Lower leg skin (tissue), 4 donors: Measurements from ENCODE around the gene EBI3. TPM values are rescaled to one million over a fixed set of nuclear protein-coding genes. Genes with fewer than 3 reads are reported as not detected.
A peak's percentile ranks its signal among the peaks of the same experiment; 100 is the strongest.

Source experiments
- DNase-seq, 2 donors: peaks; one replicate each; pipeline ENCODE4 v3.0.0-alpha.2; 2019; ENCODE audit warnings: low spot score in 2 of 2
- H3K4me3 ChIP-seq: fragments of 200-600 bp; sonication (generic); 2 replicates; pipeline ENCODE4 v1.5.1; 2017; ENCODE audit warnings: mild to moderate bottlenecking, low read depth; ENCODE audit not compliant: poor library complexity, severe bottlenecking
- CTCF ChIP-seq, 3 donors: fragments of 450-650 bp; IDR thresholded peaks; one replicate each; pipeline ENCODE4 v1.5.1; 2016; ENCODE audit warnings: antibody characterized with exemption in 3 of 3, mild to moderate bottlenecking in 3 of 3, moderate library complexity in 2 of 3
- POLR2A ChIP-seq, 2 donors: fragments of 450-650 bp; IDR thresholded peaks; one replicate each; pipeline ENCODE4 v1.6.1; 2016 to 2017; ENCODE audit warnings: antibody characterized with exemption in 2 of 2, mild to moderate bottlenecking in 1 of 2, moderate library complexity in 1 of 2
- WGBS, 2 donors: methylation state at CpG; one replicate each; pipeline ENCODE4 v1.1.5; 2018; 5-methylcytosine and 5-hydroxymethylcytosine counted together
- intact Hi-C: fragments of 100-400 bp; cut with DNase I; formaldehyde crosslinking; loops from one replicate; pipeline ENCODE4 v1.15.0; 2023; ENCODE audit warnings: low total_unique reads
- total RNA-seq, 4 donors: library from RNA; depleted of rRNA; stranded (reverse); fragments of >200 nt; gene quantifications; one replicate each; pipeline ENCODE4 v1.1.0, GENCODE V29; 2016

EBI3 gene
- 1 to 10 TPM in 1 of 4 donors, not detected in 3; 2.2 TPM for total RNA-seq

- intact Hi-C loops, result no loop called here
- TF ChIP-seq POLR2A (IDR thresholded peaks at IDR 0.05), result no peak
- no peak for TF ChIP-seq CTCF (IDR thresholded peaks at IDR 0.05)
- WGBS, 2 donors, result 10 to 16% methylated on average over 12 to 19 of the region's 19 CpGs
- peak in 1 of 2 donors; percentile 86 for DNase-seq
- no peak within 1 kb of the TSS for H3K4me3 ChIP-seq
These were observed at the start of gene EBI3 for GRCh38 chr19:4229179-4229931. Gene EBI3 (plus strand): TSS chr19:4229523. CDS start chr19:4229551, 28 bp downstream.

GRCh38 chr19:4181053-4181508 is 48.2 kb upstream of the EBI3 start:
- WGBS, 2 donors, result 58% methylated on average over 2 of the region's 2 CpGs
- TF ChIP-seq POLR2A (IDR thresholded peaks at IDR 0.05) (no peak), CTCF (IDR thresholded peaks at IDR 0.05) (no peak)
- intact Hi-C loops, result no loop called here

DNA sequence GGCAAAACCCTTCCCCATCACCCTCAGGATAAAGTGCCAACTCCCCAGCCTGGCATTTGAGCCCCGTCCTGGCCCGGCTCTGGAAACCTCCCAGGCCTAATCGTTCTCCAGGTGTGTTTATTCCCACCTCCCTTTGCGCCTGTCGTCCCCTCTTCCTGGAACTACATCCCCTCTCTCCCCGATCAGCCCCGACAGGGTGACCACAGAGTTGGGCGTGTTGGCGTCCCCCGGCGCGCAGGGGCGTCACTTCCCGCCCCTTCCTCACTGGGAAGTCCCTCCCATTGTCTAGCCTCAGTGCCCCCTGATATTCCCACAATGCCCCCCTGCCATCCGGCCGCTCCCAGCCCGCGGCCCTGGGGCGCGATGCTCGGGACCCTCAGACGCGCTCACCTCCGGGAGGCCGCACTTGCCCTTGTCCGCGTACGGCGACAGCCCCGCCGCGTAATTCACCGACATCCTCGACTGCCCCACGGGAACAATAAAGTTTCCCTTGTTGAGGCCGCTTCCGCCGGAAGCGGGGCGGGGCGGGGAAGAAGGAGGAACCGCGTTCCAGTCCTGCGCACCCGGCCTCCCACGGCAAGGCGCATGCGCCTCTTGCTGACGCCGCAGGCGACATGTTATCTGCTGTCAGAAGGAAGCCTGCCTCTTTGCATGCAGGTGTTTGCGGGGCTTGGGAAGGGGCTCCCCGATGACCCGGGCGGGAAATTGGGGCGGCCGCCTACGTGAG is 47.1 kb upstream of the EBI3 start, which contains the start of the genes ANKRD24 and SIRT6:
Gene ANKRD24, plus strand, starts transcription at position 606 of the 727 bp plus-strand sequence. CDS start 3,737 bp downstream, outside the sequence.
Gene SIRT6, minus strand, starts transcription at position 480 of the 727 bp plus-strand sequence. Its CDS starts 24 bp downstream, at position 456.
- intact Hi-C loops, result no loop called here
- DNase-seq, result peak; percentile 93 to 98
- WGBS, 2 donors, result 1 to 2% methylated on average over 40 to 58 of the region's 58 CpGs
- H3K4me3 ChIP-seq, result peak within 1 kb of the TSS; percentile 69
- TF ChIP-seq CTCF (IDR thresholded peaks at IDR 0.05) (no peak), POLR2A (IDR thresholded peaks at IDR 0.05) (no peak)

More at GRCh38 chr19:4181053-4181508, 48.2 kb upstream of the EBI3 start:
- no peak for DNase-seq
- H3K4me3 ChIP-seq, result no peak overlapping the region

DNA sequence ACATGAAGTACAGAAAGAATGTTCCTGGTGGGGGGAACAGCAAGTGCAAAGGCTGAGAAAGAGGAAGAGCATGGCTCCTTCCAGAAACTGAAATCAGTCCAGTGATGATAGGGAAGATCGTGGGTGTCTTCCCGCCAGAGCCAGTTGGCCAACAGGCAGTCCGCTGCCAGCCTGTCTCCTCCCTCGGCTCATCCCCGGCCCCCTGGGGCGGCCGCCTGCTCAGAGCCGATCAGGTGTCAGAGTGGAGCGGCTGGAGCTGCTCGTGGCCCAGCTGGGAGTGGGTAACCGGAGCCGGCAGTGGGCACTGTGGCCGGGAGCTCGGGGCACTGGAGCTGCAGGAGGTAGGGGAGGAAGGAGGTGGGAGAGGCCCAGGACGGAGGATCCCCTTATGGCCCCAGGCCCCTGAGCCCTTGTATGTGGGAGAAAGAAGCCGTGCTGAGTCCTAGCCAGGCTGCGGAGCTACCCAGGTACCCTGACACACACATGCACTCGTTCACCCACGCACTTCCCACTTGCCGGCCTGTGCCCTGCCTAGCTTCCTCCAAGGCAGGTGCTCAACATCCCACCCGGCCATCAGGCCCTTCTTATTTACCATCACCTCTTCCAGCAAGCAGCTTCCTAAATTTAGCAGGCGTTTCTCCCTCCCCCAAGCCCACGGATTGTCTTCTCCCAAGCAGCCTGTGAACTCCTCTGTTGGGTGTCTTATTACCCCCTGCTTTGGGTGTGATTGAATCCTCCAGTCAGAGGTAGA is 45.2 kb upstream of the EBI3 start:
- DNase-seq, result no peak
- 35 to 43% methylated on average over 23 of the region's 23 CpGs for WGBS, 2 donors
- no peak overlapping the region for H3K4me3 ChIP-seq
- intact Hi-C loops, result no loop called here
- TF ChIP-seq POLR2A (IDR thresholded peaks at IDR 0.05), result no peak

GRCh38 chr19:4184718-4185352 is 44.5 kb upstream of the EBI3 start:
- intact Hi-C loops, result no loop called here
- TF ChIP-seq CTCF (IDR thresholded peaks at IDR 0.05) (no peak), POLR2A (IDR thresholded peaks at IDR 0.05) (no peak)
- no peak overlapping the region for H3K4me3 ChIP-seq
- WGBS, 2 donors, result 90 to 94% methylated on average over 2 of the region's 2 CpGs
- no peak for DNase-seq
